SK-N-SH (cell line): ENCODE measurements around the gene SOBP.

Experiments
- EP300 ChIP-seq, 2 experiments: IDR thresholded peaks; 2 replicates each; pipeline versions ENCODE4 v1.4.0 to v1.6.1; 2012; ENCODE audit warnings: borderline replicate concordance in 1 of 2, low read depth in 1 of 2, low read length in 1 of 2
- EZH2phosphoT487 ChIP-seq: fragments of 200-600 bp; sonication (generic); IDR thresholded peaks from 2 replicates; pipeline ENCODE4 v1.6.1; 2017; ENCODE audit warnings: low read depth, mixed run types, mild to moderate bottlenecking, antibody characterized with exemption, moderate library complexity, borderline replicate concordance
- GATA2 ChIP-seq: sonication (generic); formaldehyde crosslinking; IDR thresholded peaks from 2 replicates; pipeline ENCODE4 v1.5.0; 2020; ENCODE audit warnings: mild to moderate bottlenecking, missing genetic modification reagents
- MAX ChIP-seq: IDR thresholded peaks from 2 replicates; pipeline ENCODE4 v1.4.0; 2012; ENCODE audit warnings: low read depth

- TF ChIP-seq EZH2phosphoT487 (no peak), MAX (no peak), EP300 (IDR thresholded peaks at IDR 0.05; ENCODE audit: borderline replicate concordance in 1 of 2, low read depth in 1 of 2, low read length in 1 of 2) (peak in 1 of 2 experiments; percentile 51; a peak in 2 of 4 replicates), GATA2 (peak; percentile 93)
Measured at GRCh38 chr6:107629548-107630129, 139.7 kb downstream of the SOBP start.
